ENCODE measurements around the gene TBC1D22A. TPM values are rescaled to one million over a fixed set of nuclear protein-coding genes. Genes with fewer than 3 reads are reported as not detected.

TBC1D22A gene
- total RNA-seq, 1 experiment from 2014 or later, result 20.9 TPM

DNA sequence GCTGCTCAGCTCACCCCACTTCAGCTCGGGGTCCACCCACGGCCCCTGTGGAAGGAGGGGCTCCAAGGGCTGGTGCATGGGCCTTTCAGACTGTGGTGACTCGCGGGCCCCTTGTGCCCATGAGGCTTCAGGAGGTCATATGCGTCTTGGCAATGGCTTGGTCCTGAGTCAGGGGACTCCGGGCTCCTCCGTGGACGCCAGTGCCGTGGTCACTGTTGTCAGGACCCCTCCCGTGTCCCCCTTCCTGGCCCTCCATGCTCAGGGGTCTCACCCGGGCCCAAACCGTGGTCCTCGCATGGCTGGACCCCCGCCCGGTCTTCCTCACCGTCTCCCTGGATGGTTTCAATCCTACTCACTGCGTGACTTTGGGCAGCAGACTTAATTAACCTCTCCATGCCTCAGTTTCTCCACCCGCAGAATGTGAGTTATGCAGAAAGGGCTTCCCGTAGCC lies 436.4 kb downstream of the TBC1D22A start:
- CTCF ChIA-PET, result no interaction called here

More for the DNA sequence above, 436.4 kb downstream of the TBC1D22A start:
- no peak for TF ChIP-seq EZH2 (IDR thresholded peaks at IDR 0.05)
- TF ChIP-seq CTCF (IDR thresholded peaks at IDR 0.05 in 2 of 3, conservative IDR thresholded peaks at IDR 0.05 in 1 of 3; ENCODE audit: borderline replicate concordance in 1 of 3, insufficient read depth in 1 of 3, low read depth in 2 of 3, low read length in 2 of 3), result no peak
- TF ChIP-seq REST (IDR thresholded peaks at IDR 0.05; ENCODE audit: low read depth), result no peak
- TF ChIP-seq, protein P1, sequence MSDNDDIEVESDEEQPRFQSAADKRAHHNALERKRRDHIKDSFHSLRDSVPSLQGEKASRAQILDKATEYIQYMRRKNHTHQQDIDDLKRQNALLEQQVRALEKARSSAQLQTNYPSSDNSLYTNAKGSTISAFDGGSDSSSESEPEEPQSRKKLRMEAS (IDR thresholded peaks at IDR 0.05), result no peak
- no peak for TF ChIP-seq POLR2A (IDR thresholded peaks at IDR 0.05; ENCODE audit: borderline replicate concordance, extremely low read depth, insufficient read depth, insufficient read length)
- TF ChIP-seq TCF7L2 (IDR thresholded peaks at IDR 0.05; ENCODE audit: borderline replicate concordance, extremely low read depth, insufficient read depth, insufficient read length), result no peak
- no peak for TF ChIP-seq ZNF274 (IDR thresholded peaks at IDR 0.05; ENCODE audit: low read depth, low read length)
- no peak for TF ChIP-seq EGR1 (IDR thresholded peaks at IDR 0.05; ENCODE audit: low read depth)
- no peak for TF ChIP-seq SIN3A (IDR thresholded peaks at IDR 0.05; ENCODE audit: low read depth)
- no peak for TF ChIP-seq ZFX (IDR thresholded peaks at IDR 0.05)
- no peak for TF ChIP-seq CEBPB (IDR thresholded peaks at IDR 0.05; ENCODE audit: low read depth)
- no peak for TF ChIP-seq POLR2AphosphoS5 (IDR thresholded peaks at IDR 0.05; ENCODE audit: low read depth, low read length)
- TF ChIP-seq, protein P2, sequence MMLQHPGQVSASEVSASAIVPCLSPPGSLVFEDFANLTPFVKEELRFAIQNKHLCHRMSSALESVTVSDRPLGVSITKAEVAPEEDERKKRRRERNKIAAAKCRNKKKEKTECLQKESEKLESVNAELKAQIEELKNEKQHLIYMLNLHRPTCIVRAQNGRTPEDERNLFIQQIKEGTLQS (IDR thresholded peaks at IDR 0.05), result no peak
- TF ChIP-seq SRF (IDR thresholded peaks at IDR 0.05; ENCODE audit: low read depth), result no peak
- no peak for TF ChIP-seq SP1 (IDR thresholded peaks at IDR 0.05; ENCODE audit: low read depth)
- no peak for TF ChIP-seq RAD21 (IDR thresholded peaks at IDR 0.05; ENCODE audit: low read depth)
- TF ChIP-seq JUND (IDR thresholded peaks at IDR 0.05), result no peak
- TF ChIP-seq FOSL1 (IDR thresholded peaks at IDR 0.05; ENCODE audit: low read depth), result no peak
- Histone ChIP-seq H3K4me2 (ENCODE audit: low read length) (no peak overlapping the region), H2AFZ (ENCODE audit: low read depth, low read length, poor library complexity, severe bottlenecking) (no peak overlapping the region), H3K27me3 (ENCODE audit: insufficient read depth, low read length) (no peaks in the 10 kb centered on the region), H3K79me2 (ENCODE audit: insufficient read depth, low read length) (no peaks in the 10 kb centered on the region), H3K9me2 (ENCODE audit: insufficient read depth) (no peaks in the 10 kb centered on the region), H4K20me1 (ENCODE audit: insufficient read depth) (no peaks in the 10 kb centered on the region), H3K9me3 (ENCODE audit: control insufficient read depth in 1 of 2, insufficient read depth in 1 of 2, low read depth in 1 of 2, low read length in 2 of 2) (no peaks in the 10 kb centered on the region), H3K27ac (ENCODE audit: low read depth, low read length) (no peak overlapping the region), H3K9ac (ENCODE audit: low read length) (no peak overlapping the region), H3K4me1 (ENCODE audit: control insufficient read depth in 1 of 2, insufficient read depth in 2 of 2, low read length in 2 of 2) (peaks cover 0 to 5% of the 10 kb centered on the region in 2 experiments; a peak in 2 of 4 replicates), H3K36me3 (ENCODE audit: control insufficient read depth in 1 of 2, insufficient read depth in 2 of 2, low read length in 2 of 2) (no peaks in the 10 kb centered on the region), H3K4me3 (replicated peaks in 1 of 2; ENCODE audit: low read depth in 1 of 2, low read length in 2 of 2) (no peak overlapping the region)
- ATAC-seq, result no peak
- intact Hi-C loops (cut with micrococcal nuclease), result no loop called here
- BruUV-seq (replicated peaks), result no TSS peak
- POLR2A ChIA-PET, result no interaction called here
- no peak for DNase-seq (ENCODE audit: low read depth, low spot score)
- RAD21 ChIA-PET (ENCODE audit: low non-redundant PET in 1 of 2, low total read pairs in 2 of 2, uncharacterized antibody in 2 of 2, unreplicated experiment in 2 of 2), result no interaction called here
